ENCODE data around the gene ERH.
"Not testable (repeated sequence)": the region's sequence is repeated elsewhere in the genome, so short reads cannot be mapped to it uniquely, and the experiment has no call there.

ERH gene

DNA sequence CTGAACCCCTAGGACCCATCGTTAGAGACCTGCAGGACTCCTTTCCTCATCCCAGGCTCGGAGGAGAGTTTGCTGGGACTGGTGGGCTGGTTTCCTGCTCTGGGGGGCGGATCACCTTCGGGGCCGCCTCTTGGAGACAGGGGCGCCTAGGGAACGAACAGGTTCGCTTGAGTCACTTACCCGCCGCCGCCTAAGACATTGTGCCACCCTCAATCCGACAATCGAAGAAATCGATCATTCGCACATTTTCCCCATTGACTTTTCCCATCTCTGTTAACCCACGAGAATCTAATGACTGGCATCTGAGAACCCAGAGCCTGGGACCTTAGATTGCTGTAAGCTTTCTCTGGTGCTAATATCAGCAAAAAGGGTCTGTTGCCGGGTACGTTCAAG is 715 bp upstream of the ERH start:
- no peak for DNase-seq (ENCODE audit: low read depth in 2 of 3, low spot score in 2 of 3)

DNA sequence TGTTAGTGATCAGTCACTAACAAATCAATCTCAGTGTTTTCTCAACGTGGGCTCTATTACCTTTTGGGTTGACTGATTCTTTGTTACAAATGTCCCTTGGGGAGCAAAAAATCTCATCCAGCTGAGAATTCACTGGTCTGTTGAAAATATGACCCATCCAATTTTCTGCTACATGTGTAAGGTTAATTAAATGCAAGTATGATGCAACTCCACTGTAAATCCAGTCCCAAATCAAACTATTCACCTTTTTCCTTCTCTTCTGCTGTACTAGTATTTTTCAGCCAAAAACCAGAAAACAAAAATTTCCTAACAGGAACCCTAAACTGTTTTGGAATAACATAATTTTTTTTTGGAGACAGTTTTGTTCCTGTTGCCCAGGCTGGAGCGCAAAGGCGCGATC is 2.2 kb downstream of the ERH start:
- DNase-seq (ENCODE audit: low read depth in 2 of 3, low spot score in 2 of 3) = no peak

DNA sequence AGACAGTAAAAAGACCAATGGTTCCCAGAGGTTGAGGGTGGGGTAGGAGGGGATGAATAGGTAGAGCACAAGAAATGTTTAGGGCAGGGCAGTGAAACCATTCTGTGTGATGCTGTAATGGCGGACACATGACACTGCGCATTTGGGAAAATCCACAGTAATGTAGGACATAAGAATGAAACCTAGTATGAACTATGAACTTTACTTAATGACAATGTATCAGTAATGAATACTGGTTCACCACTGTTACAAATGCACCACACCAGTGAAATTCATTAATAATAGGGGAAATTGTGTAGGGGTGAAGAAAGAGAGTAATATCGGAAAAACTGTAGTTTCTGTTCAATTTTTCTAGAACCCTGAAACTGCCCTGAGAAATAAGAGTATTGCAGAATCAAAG is 5.6 kb downstream of the ERH start:
- DNase-seq (ENCODE audit: low read depth in 2 of 3, low spot score in 2 of 3) = no peak

DNA sequence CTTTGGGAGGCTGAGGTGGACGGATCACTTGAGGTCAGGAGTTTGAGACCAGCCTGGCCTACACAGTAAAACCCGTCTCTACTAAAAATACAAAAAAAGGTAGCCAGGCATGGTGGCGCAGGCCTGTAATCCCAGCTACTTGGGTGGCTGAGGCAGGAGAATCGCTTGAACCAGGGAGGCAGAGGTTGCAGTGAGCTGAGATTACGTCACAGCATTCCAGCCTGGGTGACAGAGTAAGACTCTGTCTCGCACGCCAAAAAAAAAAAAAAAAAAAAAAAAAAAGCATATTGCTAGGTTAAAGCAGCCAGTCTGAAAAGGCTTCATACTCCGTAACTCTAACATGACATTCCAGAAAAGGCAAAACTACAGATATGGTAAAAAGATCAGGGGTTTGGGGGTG is 6.7 kb downstream of the ERH start:
- DNase-seq (ENCODE audit: low read depth in 2 of 3, low spot score in 2 of 3) = not testable (repeated sequence)

DNA sequence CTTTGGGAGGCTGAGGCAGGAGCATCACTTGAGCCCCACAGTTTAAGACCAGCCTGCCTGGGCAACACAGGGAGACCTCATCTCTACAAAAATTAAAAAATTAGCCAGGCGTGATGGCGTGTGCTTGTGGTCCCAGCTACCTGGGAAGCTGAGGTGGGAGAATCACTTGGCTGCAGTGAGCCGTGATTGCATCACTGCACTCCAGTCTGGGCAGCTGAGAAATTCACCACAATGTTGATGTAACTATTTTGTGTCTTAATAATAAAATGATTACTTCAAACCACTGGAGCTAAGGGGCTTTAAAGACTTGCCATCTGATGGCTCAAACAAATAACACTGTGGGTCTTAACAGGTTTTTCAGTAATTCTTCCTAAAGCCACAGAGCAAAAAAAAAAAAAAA is 10.8 kb downstream of the ERH start:
- no peak for DNase-seq (ENCODE audit: low read depth in 2 of 3, low spot score in 2 of 3)

DNA sequence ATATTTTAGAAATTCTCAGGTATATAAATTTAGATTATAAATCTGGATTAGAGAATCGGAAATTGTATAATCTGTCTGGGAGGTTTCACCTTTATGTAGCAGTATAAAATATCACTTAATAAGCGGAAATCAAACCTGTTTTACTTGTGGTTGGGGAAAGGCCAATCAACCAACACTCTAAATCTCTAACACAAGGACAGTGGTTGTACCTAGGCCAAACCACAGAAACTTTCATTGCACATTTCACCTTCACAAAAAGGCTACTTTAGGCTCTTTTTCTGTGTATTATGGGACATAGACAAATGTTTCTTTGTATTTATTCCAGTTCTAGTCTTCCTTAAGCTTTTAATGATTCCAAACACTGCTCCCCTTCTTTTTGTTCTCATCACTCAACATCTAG is 19.8 kb downstream of the ERH start:
- no peak for DNase-seq (ENCODE audit: low read depth in 2 of 3, low spot score in 2 of 3)

DNA sequence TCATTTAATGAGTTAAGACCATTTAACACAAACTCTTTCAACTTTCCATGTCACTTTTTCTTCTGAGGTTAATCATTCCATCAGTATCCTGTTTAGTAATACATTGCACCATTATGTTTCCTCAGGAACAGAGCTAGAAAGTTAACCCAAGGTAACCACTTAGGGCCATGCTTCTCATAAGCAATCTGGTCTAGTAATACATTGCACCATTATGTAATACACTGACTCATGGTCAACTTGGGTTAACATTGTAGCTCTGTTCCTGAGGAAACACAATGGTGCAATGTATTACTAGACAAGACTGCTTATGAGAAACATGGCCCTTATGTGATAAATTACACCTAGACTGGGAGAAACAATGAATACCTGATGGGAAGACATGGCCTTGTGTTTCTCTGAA is 21.7 kb downstream of the ERH start:
- no peak for DNase-seq (ENCODE audit: low read depth in 2 of 3, low spot score in 2 of 3)

DNA sequence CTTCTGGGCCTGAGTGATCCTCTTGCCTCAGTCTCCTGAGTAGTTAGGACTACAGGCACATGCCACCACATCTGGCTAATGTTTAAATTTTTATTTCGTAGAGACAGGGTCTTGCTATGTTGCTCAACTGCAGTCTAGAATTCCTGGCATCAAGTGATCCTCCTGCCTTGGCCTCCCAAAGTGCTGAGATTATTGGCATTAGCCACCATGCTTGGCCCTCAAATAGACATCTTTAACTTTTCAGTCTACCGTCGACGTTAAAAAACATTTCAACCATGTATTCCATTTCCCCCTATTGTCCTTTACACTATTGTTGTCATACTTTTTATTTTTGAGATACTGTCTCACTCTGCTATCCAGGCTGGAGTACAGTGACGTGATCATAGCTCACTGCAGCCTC is 22.4 kb downstream of the ERH start:
- DNase-seq (ENCODE audit: low read depth in 2 of 3, low spot score in 2 of 3) = no peak

DNA sequence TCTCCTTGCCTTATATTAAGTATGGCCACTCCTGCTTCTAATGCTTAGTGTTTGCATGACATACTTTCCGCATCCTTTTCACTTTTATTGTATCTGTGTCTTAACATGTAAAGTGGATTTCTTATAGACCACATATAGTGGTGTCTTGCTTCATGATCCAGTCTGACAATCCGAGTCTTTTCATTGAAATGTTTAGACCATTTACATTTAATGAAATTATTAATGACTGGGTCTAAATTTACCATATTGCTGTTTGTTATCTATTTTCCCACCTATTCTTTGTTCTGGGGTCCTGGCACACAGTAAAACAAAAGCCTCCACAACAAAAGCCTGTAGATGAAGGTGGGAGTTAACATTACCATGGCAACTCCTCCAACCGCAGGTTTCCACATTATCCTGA is 22.9 kb downstream of the ERH start:
- DNase-seq (ENCODE audit: low read depth in 2 of 3, low spot score in 2 of 3) = no peak

DNA sequence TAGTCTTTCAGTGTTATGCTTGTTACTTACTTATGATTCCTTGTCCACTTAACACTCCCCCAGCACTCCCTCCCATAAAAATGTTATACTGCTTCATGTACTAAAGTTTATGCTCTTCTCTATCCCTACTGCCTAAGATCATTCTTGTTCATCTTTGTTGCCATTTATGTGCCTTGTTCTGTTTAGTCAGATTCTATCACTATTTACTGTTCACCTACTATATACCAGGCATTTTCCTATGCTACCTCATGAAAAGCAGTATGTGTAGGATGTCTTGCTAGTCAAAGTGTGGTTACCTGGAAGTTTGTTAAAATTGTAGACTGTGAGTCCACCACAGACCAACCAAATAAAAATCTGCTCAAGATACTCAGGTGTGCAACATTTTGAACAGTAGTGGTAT is 23.9 kb downstream of the ERH start:
- DNase-seq (ENCODE audit: low read depth in 2 of 3, low spot score in 2 of 3) = no peak

DNA sequence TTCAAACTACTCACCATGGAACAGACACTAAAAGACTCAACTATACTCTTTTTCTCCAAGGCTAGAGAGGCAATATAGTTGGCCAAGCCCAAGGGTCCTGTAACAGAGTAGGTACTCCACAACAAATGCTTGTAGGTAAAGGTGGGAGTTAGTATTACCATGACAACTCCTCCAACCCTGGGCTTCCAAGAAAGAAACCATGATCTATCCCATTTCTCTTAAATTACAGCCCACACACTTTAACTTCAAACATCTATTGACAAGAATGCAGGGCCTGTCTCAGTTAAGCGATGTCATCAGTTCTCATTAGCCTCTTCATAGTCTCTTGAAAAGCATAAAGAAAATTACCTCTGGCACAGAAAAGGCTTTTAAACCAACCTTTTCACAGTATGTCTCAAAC is 25.0 kb downstream of the ERH start:
- no peak for DNase-seq (ENCODE audit: low read depth in 2 of 3, low spot score in 2 of 3)

DNA sequence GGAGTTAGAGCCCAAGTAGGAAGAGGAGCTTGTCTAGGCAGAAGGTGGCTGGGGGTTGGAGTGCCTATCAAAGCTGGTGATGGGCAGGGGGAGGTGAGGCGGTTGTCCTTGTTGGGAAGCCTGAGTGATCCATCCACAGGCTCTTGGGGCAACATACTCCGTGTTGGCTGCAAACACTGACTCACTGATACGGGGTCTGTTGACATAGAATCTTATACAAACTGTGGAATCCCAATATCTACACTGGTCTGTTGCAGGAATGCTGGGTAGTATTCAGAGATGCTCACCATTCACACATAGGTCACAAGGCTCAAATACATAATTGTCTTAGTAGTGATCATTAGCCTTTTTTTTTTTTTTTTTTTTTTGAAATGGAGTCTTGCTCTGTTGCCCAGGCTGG is 26.0 kb downstream of the ERH start:
- DNase-seq (ENCODE audit: low read depth in 2 of 3, low spot score in 2 of 3) = no peak

DNA sequence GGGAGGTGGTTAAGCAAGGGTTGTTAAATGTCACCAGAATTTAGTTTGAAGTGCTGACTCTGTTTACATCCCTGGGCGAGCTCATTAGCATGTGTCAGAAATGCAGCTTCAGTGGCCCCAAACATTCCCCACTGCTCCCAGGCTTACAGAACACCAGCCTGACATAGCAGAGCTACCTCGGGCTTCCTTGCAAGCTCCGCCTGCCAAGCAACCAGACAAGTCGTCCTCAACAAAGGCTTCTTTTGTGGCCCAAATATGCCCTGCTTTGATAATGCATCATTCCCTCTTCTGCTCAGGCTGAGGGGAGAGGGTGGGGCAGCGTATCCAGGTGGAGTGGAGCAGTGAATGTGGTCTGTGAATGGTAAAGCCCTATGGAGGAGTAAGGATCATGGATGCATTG is 28.0 kb downstream of the ERH start:
- DNase-seq (ENCODE audit: low read depth in 2 of 3, low spot score in 2 of 3) = no peak

DNA sequence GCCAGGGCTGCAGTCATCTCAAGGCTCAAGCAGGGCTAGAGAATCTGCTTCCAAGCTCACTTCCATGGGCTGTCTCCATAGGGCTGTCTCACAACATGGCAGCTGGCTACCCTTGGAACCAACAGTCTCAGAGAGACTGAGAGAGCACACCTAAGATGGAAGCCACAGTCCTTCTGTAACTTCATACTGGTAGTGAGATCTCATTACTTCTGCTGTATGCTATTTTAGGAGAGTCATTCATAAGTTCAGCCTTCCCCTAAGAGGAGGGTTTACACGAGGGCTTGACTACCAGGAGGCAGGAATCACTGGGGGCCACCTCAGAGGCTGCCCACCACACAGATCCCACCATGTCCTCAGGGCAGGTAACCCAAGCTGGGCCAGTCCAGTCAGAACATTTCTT is 29.7 kb downstream of the ERH start:
- no peak for DNase-seq (ENCODE audit: low read depth in 2 of 3, low spot score in 2 of 3)

DNA sequence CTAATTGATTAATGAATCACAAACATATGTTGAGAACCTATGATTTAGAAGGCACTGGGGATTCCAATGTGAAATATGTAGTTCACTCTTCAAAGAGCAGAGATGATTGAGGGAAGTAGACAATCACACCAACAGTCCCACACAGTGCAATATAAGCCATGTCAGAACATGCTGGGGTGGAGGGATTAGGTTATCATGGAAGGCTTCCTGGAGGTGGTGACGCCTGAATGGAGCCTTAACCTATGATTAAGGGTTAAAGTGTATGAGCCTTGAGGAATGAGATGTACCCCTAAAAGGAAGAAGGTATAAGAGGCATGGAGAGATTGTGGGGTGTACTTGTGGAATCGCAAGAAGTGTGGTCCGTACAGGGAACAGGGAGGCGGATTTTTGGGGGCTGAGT is 31.3 kb downstream of the ERH start:
- no peak for DNase-seq (ENCODE audit: low read depth in 2 of 3, low spot score in 2 of 3)

DNA sequence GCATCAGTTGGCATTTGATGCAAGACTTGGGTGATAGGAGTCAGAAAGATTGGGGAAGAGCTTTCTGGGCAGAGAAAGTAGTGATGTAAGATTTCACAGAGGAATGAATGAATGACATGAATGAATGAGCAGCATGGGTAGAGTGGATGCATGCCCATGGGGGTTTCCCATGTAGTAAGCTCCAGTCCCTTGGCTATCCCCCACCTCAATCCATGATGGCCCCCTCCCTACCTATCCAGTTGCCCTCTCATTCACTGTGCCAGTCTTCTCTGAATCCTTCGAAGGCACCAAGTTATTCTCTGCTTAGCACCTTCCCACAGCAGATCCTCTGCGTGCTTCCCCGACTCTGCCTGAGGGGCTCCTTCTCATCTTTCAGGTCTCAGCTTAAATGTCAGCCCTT is 32.0 kb downstream of the ERH start:
- DNase-seq (ENCODE audit: low read depth in 2 of 3, low spot score in 2 of 3) = no peak

DNA sequence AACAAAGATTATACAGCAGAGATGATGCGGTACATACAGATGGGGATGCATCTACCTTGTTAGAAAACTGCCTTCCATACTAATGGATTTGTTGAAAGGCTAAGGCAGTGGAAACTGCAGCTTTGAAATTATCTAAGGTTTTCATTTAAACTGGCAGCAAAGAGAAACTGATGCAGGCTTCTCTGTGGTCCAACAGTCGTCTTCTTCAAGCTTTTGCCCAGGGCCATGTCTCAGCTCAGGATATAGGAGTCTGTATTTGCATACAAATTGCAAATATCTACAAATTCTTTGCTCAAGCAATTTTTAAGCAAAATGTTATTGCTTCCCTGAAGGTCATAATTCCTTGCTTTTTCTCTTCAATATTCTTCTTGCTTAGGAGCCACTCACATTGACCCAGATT is 33.7 kb downstream of the ERH start:
- no peak for DNase-seq (ENCODE audit: low read depth in 2 of 3, low spot score in 2 of 3)

DNA sequence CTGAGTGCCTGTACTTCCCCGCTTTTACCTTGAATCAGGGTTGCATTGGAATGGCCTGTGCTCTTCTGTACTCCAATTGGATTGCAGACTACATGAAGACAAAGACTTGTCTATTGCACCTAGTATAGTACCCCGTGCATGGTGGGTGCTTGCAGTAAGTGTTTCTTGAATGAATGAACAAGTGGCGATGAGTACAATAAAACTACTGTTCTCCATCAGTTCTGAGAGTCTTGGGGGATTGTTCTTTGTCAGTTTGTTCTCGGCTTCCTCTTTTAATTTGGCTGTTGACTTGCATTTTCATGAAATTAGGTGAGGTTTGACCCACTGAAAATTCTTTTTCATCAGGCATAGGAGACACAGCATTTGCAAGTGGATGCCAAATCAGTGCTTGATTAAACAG is 34.1 kb downstream of the ERH start:
- DNase-seq (ENCODE audit: low read depth in 2 of 3, low spot score in 2 of 3) = no peak

DNA sequence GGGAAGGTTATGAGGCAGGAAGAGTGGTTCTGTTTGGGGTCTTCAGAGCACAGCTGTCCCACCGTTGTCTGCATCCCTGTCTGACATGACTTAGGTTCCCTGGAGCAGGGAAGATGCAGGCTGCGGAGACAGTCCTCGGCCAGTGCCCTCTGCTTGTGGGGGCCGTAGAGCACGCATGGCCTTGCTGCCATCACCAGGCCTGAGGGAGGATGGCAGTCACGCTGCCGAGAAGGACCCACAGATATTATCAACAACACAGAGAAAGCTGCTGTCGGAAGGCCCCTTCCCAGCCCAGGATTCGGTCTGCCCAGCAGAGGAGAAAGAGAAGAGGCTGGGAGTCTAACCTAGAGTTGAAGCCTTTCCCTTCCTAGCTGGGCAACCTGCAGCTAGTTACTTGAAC is 35.0 kb downstream of the ERH start:
- no peak for DNase-seq (ENCODE audit: low read depth in 2 of 3, low spot score in 2 of 3)

DNA sequence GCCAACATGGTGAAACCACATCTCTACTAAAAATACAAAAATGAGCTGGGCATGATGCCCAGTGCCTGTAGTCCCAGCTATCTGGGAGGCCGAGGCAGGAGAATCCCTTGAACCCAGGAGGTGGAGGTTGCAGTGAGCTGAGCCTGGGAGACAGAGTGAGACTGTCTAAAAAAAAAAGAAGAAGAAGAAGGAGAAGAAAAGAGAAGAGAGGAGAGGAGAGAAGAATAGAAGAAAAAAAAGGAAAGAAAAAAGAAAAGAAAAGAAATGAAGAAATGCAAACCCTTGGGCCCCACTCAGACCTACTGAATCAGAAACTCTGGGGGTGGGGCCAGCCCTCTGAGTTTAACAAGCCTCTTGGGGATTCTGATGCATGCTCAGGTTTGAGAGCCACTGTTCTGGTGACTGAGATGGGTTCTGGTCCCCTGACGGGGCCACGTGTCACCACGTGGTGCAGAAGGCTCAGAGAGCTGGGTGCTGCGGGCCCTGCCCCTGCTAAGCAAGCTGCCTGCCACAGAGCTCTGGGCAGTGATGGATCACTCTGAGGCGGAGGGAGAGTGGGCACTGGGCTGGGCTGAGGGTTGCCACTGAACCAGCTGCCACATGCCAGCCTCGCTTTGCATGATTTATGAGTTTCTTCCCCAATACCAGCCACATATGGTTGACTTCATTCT is 37.5 kb downstream of the ERH start:
- no peak for DNase-seq (ENCODE audit: low read depth in 2 of 3, low spot score in 2 of 3)

DNA sequence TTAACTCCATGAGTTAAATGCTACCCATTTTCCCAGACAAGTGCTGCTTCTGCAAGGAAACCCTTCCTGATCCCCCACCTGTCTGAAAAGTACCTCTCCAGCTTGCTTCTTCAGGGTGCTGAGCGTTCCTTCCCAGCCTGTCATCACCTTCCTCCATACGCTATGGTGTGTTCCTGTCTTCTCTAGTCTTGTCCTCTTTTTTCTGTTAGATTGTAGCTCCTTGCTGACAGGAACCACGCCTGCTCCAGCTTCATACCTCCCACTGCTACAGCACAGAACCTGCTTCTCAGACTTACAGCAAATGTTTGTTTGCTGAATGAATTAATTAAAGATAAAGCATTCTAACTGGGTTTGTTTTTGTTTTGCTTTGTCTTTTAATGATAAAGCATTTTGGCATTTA is 39.1 kb downstream of the ERH start:
- no peak for DNase-seq (ENCODE audit: low read depth in 2 of 3, low spot score in 2 of 3)

DNA sequence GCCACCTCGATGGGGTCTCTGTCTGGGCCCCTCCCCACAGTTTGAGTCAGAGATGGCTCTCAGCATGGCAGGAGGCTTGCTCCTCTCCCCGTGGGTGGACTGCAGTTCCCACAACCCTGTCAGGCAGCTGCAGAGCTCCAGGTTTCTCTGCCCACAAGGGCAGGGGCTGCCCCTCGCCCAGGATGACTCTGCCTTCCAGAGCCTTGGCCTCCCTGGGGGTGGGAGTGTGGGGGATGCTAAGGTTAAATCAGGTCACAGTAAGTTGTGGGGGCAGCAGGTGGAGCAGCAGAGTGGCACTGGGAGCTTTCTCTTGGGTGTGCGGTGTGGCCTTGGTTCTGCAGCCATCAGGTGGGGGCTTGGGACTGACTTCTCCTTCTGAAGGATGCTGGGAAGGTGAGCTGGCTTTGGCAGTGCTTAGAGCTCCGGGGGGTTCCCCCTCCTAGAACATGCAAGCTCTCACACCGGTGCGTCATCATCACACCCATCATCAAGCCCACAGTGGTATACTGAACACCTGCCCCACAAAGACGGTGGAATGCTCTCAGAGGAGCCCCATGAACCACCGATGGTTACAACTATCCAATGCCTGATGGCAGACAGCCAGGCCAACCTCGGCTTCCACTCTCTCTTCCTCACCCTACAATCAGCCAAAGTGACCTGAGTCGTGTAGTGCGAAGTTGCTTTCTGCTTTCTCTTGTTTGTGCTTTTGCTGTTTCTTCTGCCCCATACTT is 39.7 kb downstream of the ERH start:
- DNase-seq (ENCODE audit: low read depth in 2 of 3, low spot score in 2 of 3) = peak in 2 of 3 experiments; percentile 24 to 37

DNA sequence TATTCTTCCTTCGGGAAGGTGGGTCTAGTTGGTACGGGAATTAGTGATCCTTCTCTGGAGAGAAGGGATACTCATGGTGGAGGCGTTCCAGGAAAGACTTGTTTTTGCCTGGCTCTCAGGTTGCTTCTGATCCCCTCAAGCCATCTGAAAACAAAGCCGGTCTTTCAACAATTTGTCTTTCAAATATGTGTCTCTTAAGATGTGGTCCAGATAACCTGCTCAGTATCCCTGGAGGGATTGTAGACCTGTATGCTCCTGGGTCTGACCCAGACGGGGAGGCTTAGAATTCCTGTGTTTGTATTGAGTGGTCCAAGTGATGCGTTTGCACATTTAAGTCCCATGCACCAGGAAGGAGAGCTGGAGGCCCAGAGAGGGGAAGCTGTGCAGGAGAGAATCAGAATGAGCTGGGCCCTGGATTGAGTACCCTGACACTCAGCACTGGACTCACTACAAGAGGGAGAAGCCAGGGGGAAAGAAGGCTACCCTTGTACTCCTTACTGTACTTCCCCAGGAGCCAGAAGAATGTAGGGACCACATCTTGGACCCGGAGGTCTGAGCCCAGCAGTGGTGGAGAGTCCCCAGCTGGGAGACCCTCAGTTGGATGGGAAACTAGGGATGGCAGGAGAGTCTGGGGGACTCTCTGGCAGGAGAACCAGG is 40.4 kb downstream of the ERH start:
- DNase-seq (ENCODE audit: low read depth in 2 of 3, low spot score in 2 of 3) = no peak

All from activated CD8-positive, alpha-beta memory T cell treated with anti-CD3 and anti-CD28 coated beads for 48 hours (primary cell).